Urinary bladder (tissue), 4 donors: Measurements from ENCODE around the gene MYZAP. TPM values are rescaled to one million over a fixed set of nuclear protein-coding genes. Genes with fewer than 3 reads are reported as not detected.
A peak's percentile ranks its signal among the peaks of the same experiment; 100 is the strongest.
"Not testable (repeated sequence)": the region's sequence is repeated elsewhere in the genome, so short reads cannot be mapped to it uniquely, and the experiment has no call there.

Source experiments
- DNase-seq: peaks from one replicate; pipeline ENCODE4 v3.0.0-alpha.2; 2015; ENCODE audit errors: extremely low spot score
- H3K27ac ChIP-seq: one replicate; pipeline ENCODE4 v1.5.1; 2013; ENCODE audit warnings: low read depth, mild to moderate bottlenecking, moderate library complexity
- H3K36me3 ChIP-seq: one replicate; pipeline ENCODE4 v1.6.1; 2013; ENCODE audit warnings: mild to moderate bottlenecking, moderate library complexity; ENCODE audit not compliant: insufficient read depth
- H3K4me1 ChIP-seq: one replicate; pipeline ENCODE4 v1.6.1; 2013; ENCODE audit warnings: mild to moderate bottlenecking, moderate library complexity; ENCODE audit not compliant: insufficient read depth
- H3K4me3 ChIP-seq: one replicate; pipeline ENCODE4 v1.5.1; 2013; ENCODE audit warnings: low read depth, low read length
- WGBS: extraction: QIAGEN DNeasy Blood & Tissue Kit; methylation state at CpG from one replicate; pipeline ENCODE4 v1.1.7; 2013; 5-methylcytosine and 5-hydroxymethylcytosine counted together
- polyA plus RNA-seq: library from polyadenylated mRNA; stranded (reverse); fragments of 200-250 nt; gene quantifications from one replicate; pipeline ENCODE4 v1.2.3, GENCODE V29; 2013
- total RNA-seq: library from RNA; depleted of rRNA; stranded (reverse); fragments of >200 nt; gene quantifications from one replicate; pipeline ENCODE4 v1.2.3, GENCODE V29; 2014
- donor health status: healthy with polysubstance abuse.
- donor health status: healthy.

The MYZAP gene
- total and polyA plus RNA-seq, 2 donors = 19.2 to 152 TPM

DNA sequence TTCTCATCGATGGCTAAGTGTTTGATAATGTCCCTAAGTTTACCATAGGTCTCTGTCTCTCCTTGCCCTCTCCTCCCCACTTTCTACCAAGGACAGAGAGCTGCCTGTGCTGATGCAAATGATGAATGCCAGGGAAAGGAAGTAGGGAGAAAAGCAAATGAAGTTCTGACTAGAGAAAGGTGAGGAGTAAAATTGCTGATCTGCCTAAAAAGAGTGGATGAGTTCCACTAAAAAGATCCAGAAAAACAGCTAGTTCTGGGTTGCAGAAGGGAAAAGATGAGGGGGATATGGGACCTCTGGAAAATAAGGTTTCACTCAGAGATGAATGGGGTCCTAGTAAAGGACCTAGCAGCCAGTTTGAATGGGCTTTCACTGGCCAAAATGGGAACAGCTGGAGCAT lies 13.8 kb downstream of the MYZAP start:
- H3K4me1 ChIP-seq = peaks cover 7% of the 10 kb centered on the region
- DNase-seq = no peak
- H3K27ac ChIP-seq = no peak overlapping the region
- H3K4me3 ChIP-seq = no peak overlapping the region
- H3K36me3 ChIP-seq = no peaks in the 10 kb centered on the region
- WGBS = 80% methylated on average over 1 of the region's 1 CpG

DNA sequence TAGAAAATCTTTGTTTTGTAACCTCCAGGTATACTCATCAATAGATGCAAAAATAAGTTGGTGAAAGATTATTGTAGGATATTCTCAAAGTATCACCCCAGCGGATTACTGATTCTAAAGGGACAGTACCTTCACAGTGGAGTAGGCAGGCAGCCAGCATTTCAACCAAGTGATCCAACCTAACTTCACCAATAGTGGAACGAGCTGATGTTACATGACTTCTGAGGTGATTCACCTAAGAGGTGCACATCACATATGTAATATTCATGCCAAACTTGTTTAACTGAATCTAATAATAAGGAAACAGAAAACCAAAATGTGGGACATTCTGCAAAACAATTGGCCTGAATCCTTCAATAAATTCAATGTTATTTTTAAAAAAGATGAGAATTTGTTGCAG lies 14.3 kb downstream of the MYZAP start:
- peaks cover 10% of the 10 kb centered on the region for H3K4me1 ChIP-seq
- no peaks in the 10 kb centered on the region for H3K36me3 ChIP-seq
- WGBS = 95% methylated on average over 2 of the region's 2 CpGs
- no peak overlapping the region for H3K27ac ChIP-seq
- DNase-seq = no peak
- H3K4me3 ChIP-seq = no peak overlapping the region

DNA sequence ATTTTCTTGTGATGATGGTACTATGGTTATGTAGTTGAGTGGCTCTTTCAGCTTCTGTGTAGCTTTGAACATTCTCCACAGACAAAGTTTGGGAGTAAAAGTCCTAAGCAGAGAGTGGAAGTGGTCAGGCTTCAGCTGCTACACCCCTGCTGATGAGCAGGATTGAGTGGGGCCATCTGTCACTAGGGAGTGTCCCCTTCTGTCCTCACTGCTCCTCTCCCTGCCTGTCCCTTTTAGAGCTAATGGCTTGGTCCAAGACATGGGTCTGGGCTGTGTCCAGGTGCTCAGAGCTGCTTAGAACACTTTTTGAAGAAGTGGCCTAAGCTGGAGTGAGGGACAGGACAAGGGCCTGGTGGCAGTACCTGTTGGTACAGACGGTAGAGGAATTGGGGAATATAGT lies 15.1 kb downstream of the MYZAP start:
- DNase-seq = no peak
- Histone ChIP-seq H3K36me3 (no peaks in the 10 kb centered on the region), H3K27ac (no peak overlapping the region), H3K4me3 (no peak overlapping the region), H3K4me1 (peaks cover 10% of the 10 kb centered on the region)
- WGBS = 91% methylated on average over 1 of the region's 1 CpG

DNA sequence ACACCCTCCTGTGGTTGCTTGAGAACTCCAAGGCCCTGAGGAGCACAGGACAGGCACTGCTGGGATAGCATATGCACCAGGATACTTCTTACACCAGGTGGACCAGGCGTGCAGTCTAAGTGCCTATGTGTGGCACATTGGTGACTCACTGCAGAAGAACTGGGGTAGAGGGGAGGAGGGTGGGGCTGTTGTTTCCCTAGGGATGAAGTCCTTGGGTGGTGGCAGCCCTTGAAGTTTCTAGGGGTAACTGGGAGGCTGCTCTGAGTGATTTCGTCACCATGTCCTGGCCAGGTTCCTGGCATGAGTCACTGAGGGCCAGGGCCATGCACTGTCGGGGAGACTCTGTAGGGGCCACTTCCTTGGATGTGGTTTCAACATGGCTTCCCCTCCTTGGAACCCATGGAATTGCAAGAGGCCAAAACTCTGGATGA lies 15.9 kb downstream of the MYZAP start:
- DNase-seq = no peak
- Histone ChIP-seq H3K4me3 (no peak overlapping the region), H3K36me3 (no peaks in the 10 kb centered on the region), H3K4me1 (peaks cover 10% of the 10 kb centered on the region), H3K27ac (no peak overlapping the region)
- WGBS = 81% methylated on average over 3 of the region's 3 CpGs

DNA sequence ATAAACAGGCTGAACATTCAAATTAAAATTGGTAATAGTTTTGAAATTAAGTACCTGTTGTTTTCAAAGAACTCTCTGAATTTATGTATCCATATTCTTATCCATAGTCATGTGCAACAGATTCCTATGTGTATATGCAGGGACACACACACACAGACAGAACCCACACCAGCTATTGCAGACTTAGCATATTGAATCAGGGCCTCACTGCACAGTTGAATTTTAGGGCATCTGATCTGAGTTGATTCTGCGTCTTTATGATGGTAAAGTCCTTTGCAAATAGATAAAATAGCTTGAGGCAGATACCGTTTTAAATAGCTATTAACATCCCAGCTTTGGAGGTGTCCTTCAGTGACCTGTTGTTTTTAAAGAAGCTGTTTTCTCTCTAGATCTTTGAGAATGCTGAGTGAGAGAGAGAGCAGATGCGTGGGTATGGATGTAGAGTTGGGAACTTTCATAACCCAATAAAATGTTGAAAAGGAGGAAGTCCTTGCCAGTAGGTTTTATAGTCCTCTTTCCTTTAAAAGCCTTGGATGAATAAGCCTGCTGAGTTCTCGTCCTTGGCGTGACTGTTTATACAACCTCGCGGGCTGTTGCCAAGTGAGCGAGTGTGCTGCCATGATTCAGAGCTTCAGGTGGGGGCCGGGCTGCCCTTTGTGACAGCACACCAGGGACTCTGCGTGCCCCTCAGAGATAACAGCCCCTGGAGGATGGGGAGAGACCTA lies 18.3 kb downstream of the MYZAP start:
- WGBS = 19% methylated on average over 10 of the region's 10 CpGs
- H3K4me1 ChIP-seq = peaks cover 10% of the 10 kb centered on the region
- peak; percentile 83 for DNase-seq
- no peaks in the 10 kb centered on the region for H3K36me3 ChIP-seq
- peak overlapping the region; percentile 35 for H3K27ac ChIP-seq
- no peak overlapping the region for H3K4me3 ChIP-seq

DNA sequence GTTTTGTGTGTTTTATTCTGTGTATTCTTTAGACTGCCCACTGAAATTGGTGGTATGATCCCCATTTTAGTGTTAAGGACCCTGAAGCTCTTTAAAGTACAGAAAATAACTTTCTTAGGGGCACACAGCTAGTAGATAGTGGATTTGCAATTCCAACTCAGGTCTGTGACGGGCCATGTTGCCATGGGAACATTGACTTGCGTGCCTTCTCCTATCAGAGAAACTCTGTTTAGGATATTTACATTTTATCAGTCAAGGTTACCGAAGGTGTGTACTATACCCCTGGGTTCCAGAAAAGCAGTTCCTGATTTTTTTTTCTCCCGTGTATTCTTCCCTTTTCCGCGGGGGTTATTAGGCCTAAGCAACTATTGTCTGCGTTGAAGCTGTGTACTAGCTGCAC lies 19.4 kb downstream of the MYZAP start:
- H3K27ac ChIP-seq = peak overlapping the region; percentile 34
- 88% methylated on average over 7 of the region's 7 CpGs for WGBS

DNA sequence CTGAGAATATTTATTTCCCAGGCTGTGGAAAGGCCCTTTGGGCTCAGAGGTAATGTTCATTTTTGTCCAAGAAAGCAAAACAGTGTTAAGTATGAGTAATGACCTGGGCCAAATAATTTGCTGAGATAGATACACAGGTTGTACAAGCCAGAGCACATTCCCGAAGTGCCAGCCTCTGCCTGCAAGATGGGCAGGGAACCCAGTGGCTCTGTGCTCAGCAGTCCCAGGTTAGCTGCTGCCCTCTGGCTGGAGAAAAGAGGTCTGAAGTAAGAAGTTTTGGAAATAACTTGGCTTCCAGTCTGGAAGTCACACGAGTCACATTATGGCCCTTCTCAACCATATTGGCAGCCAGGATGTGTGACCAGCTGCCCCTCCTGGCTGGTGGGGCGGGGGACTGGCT lies 20.2 kb downstream of the MYZAP start:
- Histone ChIP-seq H3K27ac (no peak overlapping the region), H3K36me3 (no peaks in the 10 kb centered on the region), H3K4me1 (peaks cover 10% of the 10 kb centered on the region), H3K4me3 (no peak overlapping the region)
- DNase-seq = no peak
- 46% methylated on average over 3 of the region's 3 CpGs for WGBS

More for the DNA sequence above, 19.4 kb downstream of the MYZAP start:
- DNase-seq = no peak
- no peaks in the 10 kb centered on the region for H3K36me3 ChIP-seq
- no peak overlapping the region for H3K4me3 ChIP-seq
- peaks cover 10% of the 10 kb centered on the region for H3K4me1 ChIP-seq

DNA sequence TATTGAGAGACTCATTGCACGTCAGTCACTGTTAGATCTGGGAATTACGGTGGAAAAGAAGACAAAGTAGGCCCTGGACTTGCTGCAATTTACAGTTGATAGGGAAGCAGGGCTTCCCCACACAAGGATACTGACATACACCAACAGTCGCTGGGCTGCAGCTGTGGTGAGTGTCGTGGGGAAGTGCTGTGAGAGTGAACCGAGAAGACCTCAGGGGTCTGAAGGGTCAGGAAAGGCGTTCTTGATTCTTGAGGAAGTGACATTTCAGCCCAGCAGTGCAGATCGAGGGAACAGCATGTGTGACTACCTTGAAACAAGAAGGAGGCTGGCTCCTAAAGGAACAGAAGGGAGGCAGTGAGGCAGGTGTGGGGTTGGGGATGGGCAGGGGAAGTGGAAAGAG lies 22.5 kb downstream of the MYZAP start:
- H3K4me1 ChIP-seq = peaks cover 3% of the 10 kb centered on the region
- no peaks in the 10 kb centered on the region for H3K36me3 ChIP-seq
- WGBS = 85% methylated on average over 7 of the region's 7 CpGs
- no peak for DNase-seq
- no peak overlapping the region for H3K27ac ChIP-seq
- H3K4me3 ChIP-seq = no peak overlapping the region

DNA sequence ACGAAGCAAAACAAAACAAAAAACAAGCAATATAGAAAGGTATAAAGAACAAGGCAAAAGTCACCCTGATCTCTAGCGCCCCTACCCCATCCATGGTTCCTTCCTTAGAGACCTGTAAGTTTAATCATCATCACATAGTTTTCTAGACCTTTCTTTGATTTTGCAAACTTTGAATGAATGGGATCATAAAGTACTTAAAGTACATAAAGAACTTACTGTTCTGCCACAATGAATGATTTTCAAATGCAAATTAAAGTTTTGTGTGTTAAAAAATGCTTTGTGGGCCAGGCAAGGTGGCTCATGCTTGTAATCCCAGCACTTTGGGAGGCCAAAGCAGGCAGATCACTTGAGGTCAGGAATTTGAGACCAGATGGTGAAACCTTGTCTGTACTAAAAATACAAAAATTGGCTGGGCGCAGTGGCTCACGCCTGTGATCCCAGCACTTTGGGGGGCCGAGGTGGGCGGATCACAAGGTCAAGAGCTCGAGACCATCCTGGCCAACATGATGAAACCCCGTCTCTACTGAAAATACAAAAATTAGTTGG lies 24.3 kb downstream of the MYZAP start:
- 91% methylated on average over 8 of the region's 8 CpGs for WGBS
- H3K36me3 ChIP-seq, H3K4me1 ChIP-seq: not testable (repeated sequence)

DNA sequence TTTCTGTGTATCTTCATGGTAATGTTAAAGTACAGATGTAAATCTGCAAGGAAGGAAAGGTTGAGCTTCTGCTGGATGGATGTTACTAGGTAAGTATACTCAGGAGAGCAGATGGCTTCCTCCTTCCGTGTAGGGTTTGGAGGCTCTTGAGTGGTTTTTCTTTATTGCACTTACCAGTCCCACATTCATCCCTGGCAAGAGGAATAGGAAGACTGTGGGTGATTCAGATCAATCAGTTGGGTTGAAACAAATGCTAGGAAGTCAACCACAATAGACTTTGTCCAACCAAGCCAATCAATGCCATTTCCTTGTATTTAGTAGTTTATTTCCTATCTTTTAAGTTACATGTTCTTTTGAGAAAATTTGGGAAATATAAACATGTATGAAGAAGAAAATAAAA lies 26.6 kb downstream of the MYZAP start:
- Histone ChIP-seq H3K27ac (no peak overlapping the region), H3K36me3 (no peaks in the 10 kb centered on the region)
- 92% methylated on average over 1 of the region's 1 CpG for WGBS

More for the DNA sequence above, 24.3 kb downstream of the MYZAP start:
- not testable (repeated sequence) for DNase-seq, H3K4me3 ChIP-seq, H3K27ac ChIP-seq

DNA sequence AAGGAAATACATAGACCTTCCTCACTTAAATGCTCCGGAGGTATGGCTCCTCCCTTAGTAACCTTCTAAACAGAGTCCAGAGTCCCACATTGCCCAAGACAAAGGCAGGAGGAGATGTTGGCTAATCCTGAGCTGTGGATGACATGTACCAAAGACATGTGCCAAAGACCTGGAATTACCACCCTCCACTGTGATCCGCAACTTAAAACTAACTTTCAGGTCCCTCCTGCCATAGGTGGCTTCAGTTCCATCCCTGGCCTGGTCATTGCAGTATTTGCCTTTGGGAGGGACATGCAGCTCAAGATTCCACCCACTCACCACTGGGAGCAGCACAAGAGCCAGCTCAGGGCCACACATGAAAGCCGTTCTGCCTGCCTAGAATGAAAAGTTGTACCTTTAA lies 28.0 kb downstream of the MYZAP start:
- Histone ChIP-seq H3K4me1 (no peaks in the 10 kb centered on the region), H3K4me3 (no peak overlapping the region), H3K36me3 (no peaks in the 10 kb centered on the region), H3K27ac (no peak overlapping the region)
- no peak for DNase-seq
- 86% methylated on average over 3 of the region's 3 CpGs for WGBS

More for the DNA sequence above, 26.6 kb downstream of the MYZAP start:
- DNase-seq = no peak
- no peaks in the 10 kb centered on the region for H3K4me1 ChIP-seq
- H3K4me3 ChIP-seq = no peak overlapping the region

DNA sequence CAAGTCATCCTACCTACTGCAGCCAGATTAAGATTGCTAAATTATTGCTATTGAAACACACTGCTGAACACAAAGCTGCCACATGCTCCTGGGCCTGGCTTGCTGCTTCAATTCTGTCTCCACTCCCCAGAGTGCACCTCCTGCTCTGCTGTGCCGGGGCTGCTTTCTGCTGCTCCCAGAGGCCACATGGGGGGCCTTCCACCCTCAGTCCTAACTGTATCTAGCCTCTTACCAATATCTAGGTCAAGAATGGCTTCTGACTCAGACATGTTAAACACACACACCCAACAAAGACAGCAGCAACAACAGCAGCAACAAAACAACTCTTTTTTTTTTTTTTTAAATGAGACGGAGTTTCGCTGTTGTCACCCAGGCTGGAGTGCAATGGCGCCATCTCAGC lies 33.0 kb downstream of the MYZAP start:
- Histone ChIP-seq H3K27ac (no peak overlapping the region), H3K36me3 (no peaks in the 10 kb centered on the region), H3K4me3 (no peak overlapping the region), H3K4me1 (no peaks in the 10 kb centered on the region)
- no peak for DNase-seq
- 89% methylated on average over 4 of the region's 4 CpGs for WGBS

DNA sequence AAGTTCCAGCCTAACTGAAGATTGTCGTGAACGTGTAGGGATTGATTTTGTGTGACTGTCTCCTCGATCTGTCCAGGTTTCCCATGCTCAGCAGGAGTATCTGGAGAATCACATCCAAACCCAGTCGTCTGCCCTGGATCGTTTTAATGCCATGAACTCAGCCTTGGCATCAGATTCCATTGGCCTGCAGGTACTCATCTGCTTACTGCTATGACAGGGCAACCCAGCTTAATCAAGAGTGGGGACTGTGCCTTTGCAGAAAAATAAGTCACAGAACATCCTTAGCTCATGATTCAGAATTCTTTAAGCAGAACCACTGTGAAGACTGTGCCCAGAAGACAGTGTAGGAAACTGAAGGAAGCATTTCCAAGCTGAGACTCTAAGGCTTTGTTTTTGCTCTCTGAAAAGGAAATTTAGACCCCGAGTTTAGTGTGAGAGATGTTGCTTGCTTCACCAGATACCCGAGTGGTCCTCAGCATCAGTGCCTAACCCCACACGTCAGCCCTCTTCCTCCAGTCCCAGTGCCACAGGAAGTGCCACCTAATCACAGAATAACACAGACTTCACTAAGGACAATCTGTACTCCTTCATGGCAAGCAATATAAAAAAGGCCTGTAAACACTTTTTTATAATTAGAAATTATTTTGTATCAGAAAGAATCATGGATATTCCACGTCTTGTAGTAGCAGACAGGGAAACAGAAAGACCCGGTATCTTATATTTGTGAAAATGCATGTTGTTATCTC lies 34.2 kb downstream of the MYZAP start:
- no peak overlapping the region for H3K27ac ChIP-seq
- 67% methylated on average over 10 of the region's 10 CpGs for WGBS
- H3K4me1 ChIP-seq = no peaks in the 10 kb centered on the region
- H3K4me3 ChIP-seq = no peak overlapping the region
- no peak for DNase-seq
- H3K36me3 ChIP-seq = no peaks in the 10 kb centered on the region
